GM19043 (cell line): Measurements from ENCODE around the gene FOXD4L4.
"Not testable (repeated sequence)": the region's sequence is repeated elsewhere in the genome, so short reads cannot be mapped to it uniquely, and the experiment has no call there.

Experiments
- ATAC-seq: cut with Tn5 transposase; IDR thresholded peaks from one replicate; pipeline ENCODE4 v1.9.1; 2021; ENCODE audit warnings: low read depth; ENCODE audit not compliant: unreplicated experiment

The FOXD4L4 gene

DNA sequence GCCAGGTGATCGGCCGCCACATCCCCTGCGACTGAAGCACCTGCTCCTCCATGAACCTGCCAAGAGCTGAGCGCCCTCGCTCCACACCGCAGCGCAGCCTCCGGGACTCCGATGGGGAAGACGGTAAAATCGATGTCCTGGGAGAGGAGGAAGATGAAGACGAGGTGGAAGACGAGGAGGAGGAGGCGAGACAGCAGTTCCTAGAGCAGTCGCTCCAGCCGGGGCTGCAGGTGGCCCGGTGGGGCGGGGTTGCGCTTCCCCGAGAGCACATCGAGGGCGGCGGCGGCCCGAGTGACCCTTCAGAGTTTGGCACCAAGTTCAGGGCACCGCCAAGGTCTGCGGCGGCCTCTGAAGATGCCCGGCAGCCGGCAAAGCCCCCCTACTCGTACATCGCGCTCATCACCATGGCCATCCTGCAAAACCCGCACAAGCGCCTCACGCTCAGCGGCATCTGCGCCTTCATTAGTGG, at the start of gene FOXD4L4:
Gene FOXD4L4 (plus strand): TSS at position 51 of the 469 bp plus-strand sequence. CDS start 0 bp downstream, at position 51.
- ATAC-seq = not testable (repeated sequence)

GRCh38 chr9:65703550-65703949, 33.4 kb upstream of the FOXD4L4 start:
- not testable (repeated sequence) for ATAC-seq

GRCh38 chr9:65714445-65714844, 22.5 kb upstream of the FOXD4L4 start:
- not testable (repeated sequence) for ATAC-seq

GRCh38 chr9:65738133-65738532, 1.2 kb downstream of the FOXD4L4 start:
- not testable (repeated sequence) for ATAC-seq
